KMS-11 (cell line): ENCODE data around the gene ELL2.
"Not testable (repeated sequence)": the region's sequence is repeated elsewhere in the genome, so short reads cannot be mapped to it uniquely, and the experiment has no call there.

Source experiments
- H2AFZ ChIP-seq: fragments of 200-600 bp; sonication (generic); 2 replicates; pipeline ENCODE4 v1.6.1; 2016; ENCODE audit warnings: antibody characterized with exemption, mixed run types, low read depth
- H3K27ac ChIP-seq: fragments of 200-600 bp; sonication (generic); 2 replicates; pipeline ENCODE4 v1.6.1; 2016; ENCODE audit warnings: mild to moderate bottlenecking, mixed run types
- H3K27me3 ChIP-seq: fragments of 200-600 bp; sonication (generic); 2 replicates; pipeline ENCODE4 v1.6.1; 2017; ENCODE audit warnings: mild to moderate bottlenecking, low read depth, mixed run types, moderate library complexity; ENCODE audit not compliant: insufficient read depth
- H3K36me3 ChIP-seq: fragments of 200-600 bp; sonication (generic); 2 replicates; pipeline ENCODE4 v1.6.1; 2017; ENCODE audit warnings: mild to moderate bottlenecking, mixed run types; ENCODE audit not compliant: insufficient read depth
- H3K4me1 ChIP-seq: fragments of 200-600 bp; sonication (generic); 2 replicates; pipeline ENCODE4 v1.6.1; 2016; ENCODE audit warnings: mild to moderate bottlenecking, low read depth, mixed run types; ENCODE audit not compliant: poor library complexity, severe bottlenecking
- H3K4me2 ChIP-seq: fragments of 200-600 bp; sonication (generic); 2 replicates; pipeline ENCODE4 v1.7.0; 2016; ENCODE audit warnings: mild to moderate bottlenecking, mixed run types
- H3K4me3 ChIP-seq: fragments of 200-600 bp; sonication (generic); IDR thresholded peaks from 2 replicates; pipeline ENCODE4 v1.6.1; 2017; ENCODE audit warnings: low read depth, low read length, mixed read lengths; ENCODE audit not compliant: insufficient read depth
- H3K79me2 ChIP-seq: fragments of 200-600 bp; sonication (generic); 2 replicates; pipeline ENCODE4 v1.6.1; 2016; ENCODE audit warnings: low read depth, mixed run types; ENCODE audit not compliant: insufficient read depth
- H3K9ac ChIP-seq: fragments of 200-600 bp; sonication (generic); 2 replicates; pipeline ENCODE4 v1.6.1; 2016; ENCODE audit warnings: mild to moderate bottlenecking, mixed run types
- H4K20me1 ChIP-seq: fragments of 200-600 bp; sonication (generic); 2 replicates; pipeline ENCODE4 v1.6.1; 2016; ENCODE audit warnings: mild to moderate bottlenecking, mixed run types; ENCODE audit not compliant: insufficient read depth
- CTCF ChIP-seq: fragments of 200-600 bp; sonication (generic); conservative IDR thresholded peaks from 2 replicates; pipeline ENCODE4 v1.6.1; 2017; ENCODE audit warnings: low read depth, mild to moderate bottlenecking, antibody characterized with exemption, low read length, moderate library complexity, mixed read lengths

Gene ELL2

DNA sequence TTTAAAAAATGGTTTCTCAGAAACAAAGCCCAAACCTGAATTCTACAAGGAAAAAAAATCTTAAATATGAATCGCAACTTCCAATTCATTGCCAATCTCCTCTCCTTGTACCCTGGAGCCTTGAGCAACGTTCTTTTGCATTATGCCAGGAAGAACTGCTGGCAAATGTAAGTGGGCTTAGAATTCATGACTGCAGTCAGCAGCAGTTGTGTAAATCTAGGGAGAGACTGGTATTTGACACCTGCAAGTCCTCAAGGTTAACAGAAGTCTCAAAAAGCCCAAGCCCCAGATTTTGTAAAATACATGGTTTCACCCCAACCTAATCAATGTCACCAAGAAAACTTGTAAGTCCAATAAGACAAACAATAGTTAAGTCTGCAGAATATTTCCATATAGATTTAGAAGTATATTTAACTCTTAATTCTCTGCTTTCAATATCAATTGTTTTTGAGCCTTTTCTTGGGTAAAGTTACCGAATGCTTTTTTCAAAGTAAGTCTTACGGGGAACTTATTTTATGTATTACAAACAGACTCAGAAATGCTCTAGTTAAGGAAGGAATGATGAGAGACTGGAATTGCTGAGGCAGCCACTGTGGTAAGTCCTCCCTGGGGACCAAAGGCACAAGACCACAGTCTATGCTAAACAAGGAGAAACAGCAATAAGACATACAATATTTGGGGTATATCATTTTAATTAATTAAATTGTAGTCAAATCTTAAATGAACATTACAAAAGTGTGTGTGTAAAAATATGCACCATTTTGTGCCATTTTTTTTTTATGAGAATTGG is 31.3 kb downstream of the ELL2 start:
- peak overlapping the region; percentile 82 for H3K27ac ChIP-seq
- peaks cover 96% of the 10 kb centered on the region for H3K4me1 ChIP-seq

DNA sequence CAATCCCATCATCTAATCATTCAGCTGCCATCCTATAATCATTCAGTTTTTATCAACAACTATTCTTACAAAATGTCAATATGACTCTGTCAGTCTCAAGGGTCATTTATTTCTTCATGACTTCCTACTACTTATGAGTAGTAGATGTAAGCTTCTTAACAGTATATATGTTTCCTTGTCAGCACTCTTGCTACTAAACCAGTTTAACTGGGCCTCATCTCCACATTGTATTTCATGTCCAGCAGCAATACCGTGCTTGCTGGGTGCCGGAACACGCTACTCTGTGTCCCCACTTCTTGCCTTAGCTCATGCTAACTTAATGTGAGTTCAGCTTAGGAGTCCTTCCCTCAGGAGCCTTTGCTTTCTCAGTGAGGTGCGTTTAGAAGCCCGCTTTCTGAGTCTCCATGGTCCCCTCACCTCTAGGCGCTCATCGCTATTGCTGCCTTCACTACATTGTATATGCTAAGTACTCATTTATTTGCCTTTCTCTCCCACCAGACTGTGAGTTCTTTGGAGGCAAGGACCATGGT is 32.9 kb downstream of the ELL2 start:
- Histone ChIP-seq H3K79me2 (peaks cover 61% of the 10 kb centered on the region), H3K4me3 (no peak overlapping the region), H3K4me1 (peaks cover 96% of the 10 kb centered on the region), H3K9ac (peak overlapping the region; percentile 22; the same call in 1 of the 2 replicates), H3K27me3 (no peaks in the 10 kb centered on the region), H3K36me3 (no peaks in the 10 kb centered on the region), H3K4me2 (peak overlapping the region; percentile 74), H2AFZ (no peak overlapping the region), H3K27ac (peak overlapping the region; percentile 82), H4K20me1 (no peaks in the 10 kb centered on the region)
- TF ChIP-seq CTCF: no peak

More for the DNA sequence above, 31.3 kb downstream of the ELL2 start:
- Histone ChIP-seq H3K4me2 (peak overlapping the region; percentile 74), H3K9ac (peak overlapping the region; percentile 22; the same call in 1 of the 2 replicates), H3K27me3 (no peaks in the 10 kb centered on the region), H3K4me3 (no peak overlapping the region), H3K36me3 (no peaks in the 10 kb centered on the region), H3K79me2 (peaks cover 68% of the 10 kb centered on the region), H2AFZ (no peak overlapping the region), H4K20me1 (no peaks in the 10 kb centered on the region)
- TF ChIP-seq CTCF: no peak

DNA sequence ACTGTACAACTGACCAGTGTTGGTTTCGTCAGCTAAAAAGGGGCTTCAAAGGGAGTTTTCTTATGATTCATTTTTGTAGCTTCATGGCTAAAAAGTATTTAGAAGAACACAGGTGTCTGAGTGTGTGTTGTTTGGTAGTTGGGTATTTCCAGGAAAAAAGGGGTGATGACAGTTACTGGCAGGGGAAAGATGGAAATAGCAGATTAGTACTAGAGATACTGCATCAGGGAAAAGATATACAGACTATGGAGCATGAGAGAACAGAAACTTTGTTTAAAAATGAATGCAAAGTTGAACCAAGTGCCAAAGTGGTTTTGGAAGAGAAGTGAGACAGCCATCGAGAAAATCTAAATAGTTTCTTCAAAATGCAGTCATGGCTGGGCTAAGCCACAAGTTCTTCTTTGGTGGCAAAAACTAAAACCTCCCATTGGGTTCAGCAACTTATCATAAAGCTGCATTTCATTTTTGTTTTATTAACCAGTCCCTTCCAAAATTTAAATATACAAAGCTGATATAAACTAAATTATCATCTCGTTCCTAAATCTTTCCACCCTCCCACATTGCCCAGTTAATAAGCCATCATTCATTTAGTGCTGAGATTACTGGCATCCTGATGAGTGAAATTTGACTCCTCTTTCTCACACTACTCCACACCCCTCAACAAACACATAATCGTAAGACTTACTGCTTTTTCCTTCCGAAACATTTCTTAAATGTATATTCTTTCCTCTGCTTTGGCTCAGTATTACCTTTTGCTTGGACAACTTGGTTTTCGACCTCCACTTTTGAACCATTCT is 33.5 kb downstream of the ELL2 start:
- no peaks in the 10 kb centered on the region for H3K27me3 ChIP-seq
- H2AFZ ChIP-seq: no peak overlapping the region
- H3K36me3 ChIP-seq: no peaks in the 10 kb centered on the region
- H3K4me1 ChIP-seq: peaks cover 96% of the 10 kb centered on the region
- H3K9ac ChIP-seq: peak overlapping the region; percentile 22; the same call in 1 of the 2 replicates
- TF ChIP-seq CTCF: no peak
- H3K27ac ChIP-seq: peak overlapping the region; percentile 82
- H4K20me1 ChIP-seq: no peaks in the 10 kb centered on the region
- peak overlapping the region; percentile 74 for H3K4me2 ChIP-seq
- peaks cover 61% of the 10 kb centered on the region for H3K79me2 ChIP-seq
- no peak overlapping the region for H3K4me3 ChIP-seq

DNA sequence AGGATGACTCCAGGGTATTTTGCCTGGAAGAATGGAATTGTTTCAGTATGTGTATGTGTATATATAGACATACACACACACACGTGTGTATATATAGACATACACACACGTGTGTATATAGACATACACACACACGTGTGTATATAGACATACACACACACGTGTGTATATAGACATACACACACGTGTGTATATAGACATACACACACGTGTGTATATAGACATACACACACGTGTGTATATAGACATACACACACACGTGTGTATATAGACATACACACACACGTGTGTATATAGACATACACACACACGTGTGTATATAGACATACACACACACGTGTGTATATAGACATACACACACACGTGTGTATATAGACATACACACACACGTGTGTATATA is 34.4 kb downstream of the ELL2 start:
- H3K4me1 ChIP-seq: peaks cover 96% of the 10 kb centered on the region
- not testable (repeated sequence) for H3K27me3 ChIP-seq, H3K9ac ChIP-seq, H3K36me3 ChIP-seq, H2AFZ ChIP-seq, H4K20me1 ChIP-seq, H3K4me3 ChIP-seq
- H3K27ac ChIP-seq: peak overlapping the region; percentile 74; the same call in 1 of the 2 replicates
- H3K4me2 ChIP-seq: peak overlapping the region; percentile 91
- H3K79me2 ChIP-seq: peaks cover 61% of the 10 kb centered on the region
